HepG2 (cell line): Measurements from ENCODE around the gene RAB6A. TPM values are rescaled to one million over a fixed set of nuclear protein-coding genes. Genes with fewer than 3 reads are reported as not detected.

ENCODE experiments used
- FOSL1 ChIP-seq: sonication (generic); formaldehyde crosslinking; IDR thresholded peaks from 2 replicates; pipeline ENCODE4 v1.9.0; 2021; ENCODE audit warnings: missing genetic modification reagents, borderline replicate concordance
- FOXJ3 ChIP-seq: sonication (generic); formaldehyde crosslinking; IDR thresholded peaks from 2 replicates; pipeline ENCODE4 v1.4.0; 2020; ENCODE audit warnings: missing genetic modification reagents, mild to moderate bottlenecking, borderline replicate concordance
- GABPB1 ChIP-seq: IDR thresholded peaks from 2 replicates; pipeline ENCODE4 v1.6.1; 2016; ENCODE audit warnings: mild to moderate bottlenecking, missing genetic modification reagents, moderate library complexity, missing compliant biosample characterization
- HMGA1 ChIP-seq: sonication (generic); formaldehyde crosslinking; conservative IDR thresholded peaks from 2 replicates; pipeline ENCODE4 v1.4.0; 2020; ENCODE audit warnings: missing genetic modification reagents
- HOXA7 ChIP-seq: sonication (generic); formaldehyde crosslinking; IDR thresholded peaks from 2 replicates; pipeline ENCODE4 v1.8.1; 2022; ENCODE audit warnings: mild to moderate bottlenecking, missing genetic modification reagents, moderate library complexity
- ISL2 ChIP-seq: sonication (generic); formaldehyde crosslinking; IDR thresholded peaks from 2 replicates; pipeline ENCODE4 v1.5.0; 2020; ENCODE audit warnings: missing genetic modification reagents
- PAF1 ChIP-seq: IDR thresholded peaks from 2 replicates; pipeline ENCODE4 v1.6.1; 2016; ENCODE audit warnings: missing genetic modification reagents, missing compliant biosample characterization
- RBM39 ChIP-seq: fragments of 200-400 bp; formaldehyde crosslinking; IDR thresholded peaks from one replicate; pipeline ENCODE4 v1.6.1; 2018; ENCODE audit warnings: antibody characterized with exemption, mild to moderate bottlenecking, low read depth, low read length; ENCODE audit not compliant: poor library complexity, severe bottlenecking
- RFX1 ChIP-seq: fragments of 450-650 bp; IDR thresholded peaks from 2 replicates; pipeline ENCODE4 v1.6.1; 2017
- SALL2 ChIP-seq: sonication (generic); formaldehyde crosslinking; IDR thresholded peaks from 2 replicates; pipeline ENCODE4 v1.8.1; 2023; ENCODE audit warnings: mild to moderate bottlenecking, missing genetic modification reagents, inconsistent platforms
- STAT6 ChIP-seq: sonication (generic); formaldehyde crosslinking; IDR thresholded peaks from 2 replicates; pipeline ENCODE4 v1.4.0; 2020; ENCODE audit warnings: missing genetic modification reagents, mild to moderate bottlenecking, borderline replicate concordance
- TCF7 ChIP-seq: sonication (generic); IDR thresholded peaks from 2 replicates; pipeline ENCODE4 v1.6.1; 2016; ENCODE audit warnings: antibody characterized with exemption, low read depth
- TCF7L2 ChIP-seq: IDR thresholded peaks from 2 replicates; pipeline ENCODE4 v1.6.1; 2011; ENCODE audit warnings: mild to moderate bottlenecking, low read depth, low read length, moderate library complexity
- TGIF2 ChIP-seq: IDR thresholded peaks from 2 replicates; pipeline ENCODE4 v1.6.1; 2016; ENCODE audit warnings: control low read depth, missing compliant biosample characterization
- THRA ChIP-seq: sonication (generic); formaldehyde crosslinking; IDR thresholded peaks from 2 replicates; pipeline ENCODE4 v1.4.0; 2020; ENCODE audit warnings: missing genetic modification reagents, borderline replicate concordance
- YEATS2 ChIP-seq: sonication (generic); formaldehyde crosslinking; IDR thresholded peaks from 2 replicates; pipeline ENCODE4 v1.4.0; 2020; ENCODE audit warnings: missing genetic modification reagents, borderline replicate concordance
- ZNF224 ChIP-seq: sonication (generic); formaldehyde crosslinking; IDR thresholded peaks from 2 replicates; pipeline ENCODE4 v1.5.0; 2020; ENCODE audit warnings: mild to moderate bottlenecking, missing genetic modification reagents
- ZNF484 ChIP-seq: sonication (generic); formaldehyde crosslinking; IDR thresholded peaks from 2 replicates; pipeline ENCODE4 v1.5.1; 2020; ENCODE audit warnings: mild to moderate bottlenecking, low read depth, missing genetic modification reagents, borderline replicate concordance
- ZNF784 ChIP-seq: sonication (generic); formaldehyde crosslinking; IDR thresholded peaks from 2 replicates; pipeline ENCODE4 v1.5.1; 2020; ENCODE audit warnings: missing genetic modification reagents, mild to moderate bottlenecking, borderline replicate concordance
- ZSCAN31 ChIP-seq: sonication (generic); formaldehyde crosslinking; IDR thresholded peaks from 2 replicates; pipeline ENCODE4 v1.5.0; 2020; ENCODE audit warnings: low read depth, mild to moderate bottlenecking, missing genetic modification reagents
- polyA plus RNA-seq, 8 experiments: library from polyadenylated mRNA; depleted of rRNA in 3 of 8; stranded (reverse) in 7 of 8; unstranded in 1 of 8; fragments of >200 nt; fragmentation: Illumina TruSeq in 4 of 8; extraction: Trizol in 4 of 8; gene quantifications; 2 replicates each; pipeline versions ENCODE4 v1.2.1 to v1.2.3, GENCODE V29; 2011 to 2016; ENCODE audit warnings: low read depth in 4 of 8, missing spikeins in 1 of 8, mixed read lengths in 1 of 8; ENCODE audit not compliant: insufficient read depth in 1 of 8
- total RNA-seq, 5 experiments: library from RNA; depleted of rRNA; stranded (reverse); fragments of >200 nt; fragmentation: Illumina TruSeq; extraction: Trizol; gene quantifications; 2 replicates each; pipeline ENCODE4 v1.2.3, GENCODE V29; 2016; ENCODE audit warnings: low read depth in 1 of 5
- TF ChIP-seq, protein P1 (sequence below): IDR thresholded peaks from 2 replicates; pipeline ENCODE4 v1.6.1; 2016; ENCODE audit warnings: missing biosample characterization, missing genetic modification reagents, low read depth

Gene RAB6A
- total and polyA plus RNA-seq, 2 of the 13 experiments (the other 11 are each of a cell fraction or from before 2014, with no cell fraction given): 74.3 to 121 TPM

- peak; percentile 92 for TF ChIP-seq FOSL1 (CRISPR knock-in tag)
- TF ChIP-seq ZNF224: 0 out of 2 replicates have a peak, but pooled peaks have one; percentile 10
- TF ChIP-seq ZNF484 (CRISPR knock-in tag): no peak
- TF ChIP-seq, protein P1, sequence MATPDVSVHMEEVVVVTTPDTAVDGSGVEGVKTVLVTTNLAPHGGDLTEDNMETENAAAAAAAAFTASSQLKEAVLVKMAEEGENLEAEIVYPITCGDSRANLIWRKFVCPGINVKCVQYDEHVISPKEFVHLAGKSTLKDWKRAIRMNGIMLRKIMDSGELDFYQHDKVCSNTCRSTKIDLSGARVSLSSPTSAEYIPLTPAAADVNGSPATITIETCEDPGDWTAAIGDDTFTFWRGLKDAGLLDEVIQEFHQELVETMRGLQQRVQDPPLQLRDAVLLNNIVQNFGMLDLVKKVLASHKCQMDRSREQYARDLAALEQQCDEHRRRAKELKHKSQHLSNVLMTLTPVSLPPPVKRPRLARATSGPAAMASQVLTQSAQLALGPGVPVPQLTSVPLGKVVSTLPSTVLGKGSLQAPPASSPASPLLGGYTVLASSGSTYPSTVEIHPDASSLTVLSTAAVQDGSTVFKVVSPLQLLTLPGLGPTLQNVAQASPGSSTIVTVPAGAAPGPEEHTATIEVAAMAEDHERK: peak; percentile 79; the same call in 1 of the 2 replicates
- 0 out of 2 replicates have a peak, but pooled peaks have one; percentile 73 for TF ChIP-seq TGIF2 (CRISPR knock-in tag)
- no peak; the same call in 1 of the 2 replicates for TF ChIP-seq THRA
- peak; percentile 59; the same call in 1 of the 2 replicates for TF ChIP-seq FOXJ3 (CRISPR knock-in tag)
- peak; percentile 86 for TF ChIP-seq GABPB1 (CRISPR knock-in tag)
- TF ChIP-seq HMGA1 (CRISPR knock-in tag): no peak
- TF ChIP-seq PAF1 (CRISPR knock-in tag): no peak
- TF ChIP-seq TCF7L2: no peak
- TF ChIP-seq RBM39: peak; percentile 49
- no peak; the same call in 1 of the 2 replicates for TF ChIP-seq ZSCAN31 (CRISPR knock-in tag)
- peak; percentile 77; the same call in 1 of the 2 replicates for TF ChIP-seq YEATS2 (CRISPR knock-in tag)
- no peak for TF ChIP-seq TCF7
- TF ChIP-seq STAT6 (CRISPR knock-in tag): peak; percentile 63; the same call in 1 of the 2 replicates
- 0 out of 2 replicates have a peak, but pooled peaks have one; percentile 28 for TF ChIP-seq SALL2 (CRISPR knock-in tag)
- TF ChIP-seq RFX1: no peak
- peak; percentile 21; the same call in 1 of the 2 replicates for TF ChIP-seq ISL2 (CRISPR knock-in tag)
- TF ChIP-seq ZNF784: 0 out of 2 replicates have a peak, but pooled peaks have one; percentile 41
- no peak for TF ChIP-seq HOXA7
Observed at GRCh38 chr11:73779084-73779902, 18.4 kb upstream of the RAB6A start (continued).
